ENCODE measurements around the gene DNAH7. TPM values are rescaled to one million over a fixed set of nuclear protein-coding genes. Genes with fewer than 3 reads are reported as not detected.
"Not testable (repeated sequence)": the region's sequence is repeated elsewhere in the genome, so short reads cannot be mapped to it uniquely, and the experiment has no call there.

Gene DNAH7
- total RNA-seq, 2 experiments from 2014 or later = not detected

- Mint-ChIP-seq H3K4me3 (no peak overlapping the region), H3K4me1 (peaks cover 14% of the 10 kb centered on the region), H3K27me3 (peaks cover 7% of the 10 kb centered on the region), H3K36me3 (ENCODE audit: low read depth) (peaks cover 13% of the 10 kb centered on the region), H3K9me3 (peaks cover 16% of the 10 kb centered on the region), H3K27ac (no peak overlapping the region)
- DNase-seq = no peak
- CTCF ChIA-PET = interaction anchor here (1.2 to 1.7 kb wide), 5 partner anchors 18 to 29 kb away, joined by 3 to 7 read pairs (median 3); partner anchors contain the start of gene DNAH7
- POLR2A ChIA-PET = no interaction called here
Observed at GRCh38 chr2:196096982-196097745, 28.5 kb upstream of the DNAH7 start.

GRCh38 chr2:196096264-196096663 is 27.6 kb upstream of the DNAH7 start:
- H3K4me3 Mint-ChIP-seq = no peak overlapping the region
- no peak overlapping the region for H3K27ac Mint-ChIP-seq
- peaks cover 9% of the 10 kb centered on the region for H3K4me1 Mint-ChIP-seq
- CTCF ChIA-PET = interaction anchor here (1.3 to 1.7 kb wide), 2 partner anchors 17 to 28 kb away, joined by 3 to 7 read pairs; partner anchors contain the start of gene DNAH7
- no peak for DNase-seq
- H3K27me3 Mint-ChIP-seq = peaks cover 7% of the 10 kb centered on the region
- POLR2A ChIA-PET = no interaction called here
- peaks cover 16% of the 10 kb centered on the region for H3K36me3 Mint-ChIP-seq (ENCODE audit: low read depth)
- H3K9me3 Mint-ChIP-seq = peaks cover 19% of the 10 kb centered on the region

DNA sequence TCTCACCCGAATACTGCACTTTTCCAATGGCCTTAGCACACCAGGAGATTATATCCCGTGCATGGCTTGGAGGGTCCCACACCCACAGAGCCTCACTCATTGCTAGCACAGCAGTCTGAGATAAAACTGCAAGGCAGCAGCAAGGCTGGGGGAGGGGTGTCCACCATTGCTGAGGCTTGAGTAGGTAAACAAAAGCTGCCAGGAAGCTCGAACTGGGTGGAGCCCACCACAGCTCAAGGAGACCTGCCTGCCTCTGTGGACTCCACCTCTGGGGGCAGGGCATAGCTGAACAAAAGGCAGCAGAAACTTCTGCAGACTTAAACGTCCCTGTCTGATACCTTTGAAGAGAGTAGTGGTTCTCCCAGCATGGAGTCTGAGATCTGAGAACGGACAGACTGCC is 20.8 kb upstream of the DNAH7 start:
- DNase-seq = peak; percentile 62
- H3K27ac Mint-ChIP-seq, POLR2A ChIA-PET, H3K27me3 Mint-ChIP-seq, H3K4me3 Mint-ChIP-seq: not testable (repeated sequence)
- Mint-ChIP-seq H3K9me3 (peaks cover 24% of the 10 kb centered on the region), H3K4me1 (peaks cover 20% of the 10 kb centered on the region), H3K36me3 (ENCODE audit: low read depth) (peaks cover 31% of the 10 kb centered on the region)
- CTCF ChIA-PET = interaction anchor here (1.3 to 1.6 kb wide), 2 partner anchors 23 to 43 kb away, joined by 3 read pairs; no protein-coding TSS in a partner anchor

DNA sequence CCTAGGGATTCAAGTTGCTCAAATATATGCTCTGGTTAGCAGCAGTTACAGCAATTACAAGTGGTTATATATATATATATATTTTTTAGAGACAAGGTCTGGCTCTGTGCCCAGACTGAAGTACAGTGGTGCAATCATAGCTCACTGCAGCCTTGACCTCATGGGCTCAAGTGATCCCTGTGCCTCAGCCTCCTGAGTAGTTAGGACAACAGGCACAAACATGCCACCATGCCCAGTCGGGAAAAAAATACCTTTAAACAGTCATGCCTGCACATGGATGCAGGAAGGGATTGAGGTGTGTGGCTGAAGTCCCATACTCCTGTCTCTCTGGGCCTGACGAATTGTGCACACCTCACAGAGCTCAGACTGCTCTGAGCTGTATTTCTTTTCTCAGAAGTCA is 19.6 kb upstream of the DNAH7 start:
- Mint-ChIP-seq H3K9me3 (peaks cover 25% of the 10 kb centered on the region), H3K27ac (no peak overlapping the region), H3K4me1 (peaks cover 20% of the 10 kb centered on the region), H3K27me3 (peaks cover under 1% of the 10 kb centered on the region), H3K4me3 (no peak overlapping the region), H3K36me3 (ENCODE audit: low read depth) (peaks cover 27% of the 10 kb centered on the region)
- POLR2A ChIA-PET = no interaction called here
- CTCF ChIA-PET = interaction anchor here (1.0 kb wide), 1 partner anchor 10 kb away, joined by 4 read pairs; no protein-coding TSS in a partner anchor
- DNase-seq = no peak

- H3K27me3 Mint-ChIP-seq = no peaks in the 10 kb centered on the region
- H3K27ac Mint-ChIP-seq = no peak overlapping the region
- peaks cover 35% of the 10 kb centered on the region for H3K9me3 Mint-ChIP-seq
- POLR2A ChIA-PET = interaction anchor here (1.3 to 1.7 kb wide), 2 partner anchors 18 to 52 kb away, joined by 4 read pairs; partner anchors contain the start of gene DNAH7
- peaks cover 22% of the 10 kb centered on the region for H3K4me1 Mint-ChIP-seq
- no peak overlapping the region for H3K4me3 Mint-ChIP-seq
- CTCF ChIA-PET = interaction anchor here (1.2 to 1.9 kb wide), 4 partner anchors 9 to 251 kb away, joined by 4 to 7 read pairs (median 6); partner anchors contain the start of gene DNAH7
- peaks cover 35% of the 10 kb centered on the region for H3K36me3 Mint-ChIP-seq (ENCODE audit: low read depth)
- no peak for DNase-seq
Observed at GRCh38 chr2:196086517-196087368, 18.1 kb upstream of the DNAH7 start.

- peaks cover 26% of the 10 kb centered on the region for H3K9me3 Mint-ChIP-seq
- H3K27ac Mint-ChIP-seq = no peak overlapping the region
- no peak for DNase-seq
- peaks cover 20% of the 10 kb centered on the region for H3K36me3 Mint-ChIP-seq (ENCODE audit: low read depth)
- ChIA-PET POLR2A (no interaction called here), CTCF (no interaction called here)
- no peaks in the 10 kb centered on the region for H3K27me3 Mint-ChIP-seq
- no peak overlapping the region for H3K4me3 Mint-ChIP-seq
- H3K4me1 Mint-ChIP-seq = peaks cover 17% of the 10 kb centered on the region
Observed at GRCh38 chr2:196083601-196084000, 15.0 kb upstream of the DNAH7 start.

DNA sequence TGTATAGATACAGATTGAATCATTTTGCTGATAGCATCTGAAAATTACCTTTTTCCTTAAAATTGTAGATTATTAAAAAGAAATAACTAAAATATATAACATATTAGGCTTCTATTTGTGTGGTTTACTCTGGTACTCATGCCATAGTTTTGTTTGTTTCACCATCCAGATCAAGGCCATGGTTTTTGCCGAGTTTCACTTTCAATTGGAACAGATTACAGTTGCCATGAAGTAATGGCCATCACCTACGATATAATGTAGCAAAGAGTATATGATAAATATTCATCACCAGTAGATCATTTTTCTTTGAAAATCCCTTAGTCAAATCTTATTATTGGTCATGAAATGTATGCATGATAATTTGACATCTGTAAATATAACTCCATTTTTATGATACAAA is 11.9 kb upstream of the DNAH7 start:
- Mint-ChIP-seq H3K27me3 (no peaks in the 10 kb centered on the region), H3K27ac (no peak overlapping the region), H3K4me3 (no peak overlapping the region), H3K36me3 (ENCODE audit: low read depth) (peaks cover 20% of the 10 kb centered on the region), H3K9me3 (peaks cover 26% of the 10 kb centered on the region), H3K4me1 (peaks cover 12% of the 10 kb centered on the region)
- ChIA-PET POLR2A (no interaction called here), CTCF (interaction anchor here (1.1 to 8.2 kb wide), 5 partner anchors 13 to 373 kb away, joined by 3 to 164 read pairs (median 58); partner anchors contain the start of gene DNAH7)
- DNase-seq = no peak

DNA sequence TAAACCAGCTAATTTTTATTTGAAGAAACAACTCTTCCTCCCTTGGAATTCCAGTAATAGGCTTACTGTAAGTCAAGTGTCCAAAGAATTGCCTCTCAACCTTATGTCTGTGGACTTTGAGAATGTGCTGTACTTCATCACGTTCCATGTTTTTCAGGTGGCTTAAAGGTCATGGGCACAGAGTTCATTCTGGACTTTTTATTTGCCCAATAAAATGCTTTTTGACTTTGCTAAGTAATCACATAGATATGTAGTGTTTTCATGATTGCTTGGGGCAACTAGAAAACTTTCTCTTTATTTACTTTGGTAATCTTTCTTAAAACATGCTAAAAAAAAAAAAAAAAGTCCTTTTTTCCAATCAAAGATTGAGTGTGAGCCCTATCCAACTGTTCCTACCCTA is 10.4 kb upstream of the DNAH7 start:
- H3K4me3 Mint-ChIP-seq = no peak overlapping the region
- peaks cover 12% of the 10 kb centered on the region for H3K4me1 Mint-ChIP-seq
- H3K27me3 Mint-ChIP-seq = no peaks in the 10 kb centered on the region
- no peak overlapping the region for H3K27ac Mint-ChIP-seq
- peaks cover 12% of the 10 kb centered on the region for H3K36me3 Mint-ChIP-seq (ENCODE audit: low read depth)
- ChIA-PET CTCF (interaction anchor here (0.6 to 8.2 kb wide), 29 partner anchors 9 to 667 kb away, joined by 3 to 164 read pairs (median 5); partner anchors contain the start of gene DNAH7), POLR2A (interaction anchor here (0.7 to 1.8 kb wide), 7 partner anchors 53 to 1272 kb away, joined by 3 to 4 read pairs (median 3); no protein-coding TSS in a partner anchor)
- no peak for DNase-seq
- H3K9me3 Mint-ChIP-seq = peaks cover 19% of the 10 kb centered on the region

DNA sequence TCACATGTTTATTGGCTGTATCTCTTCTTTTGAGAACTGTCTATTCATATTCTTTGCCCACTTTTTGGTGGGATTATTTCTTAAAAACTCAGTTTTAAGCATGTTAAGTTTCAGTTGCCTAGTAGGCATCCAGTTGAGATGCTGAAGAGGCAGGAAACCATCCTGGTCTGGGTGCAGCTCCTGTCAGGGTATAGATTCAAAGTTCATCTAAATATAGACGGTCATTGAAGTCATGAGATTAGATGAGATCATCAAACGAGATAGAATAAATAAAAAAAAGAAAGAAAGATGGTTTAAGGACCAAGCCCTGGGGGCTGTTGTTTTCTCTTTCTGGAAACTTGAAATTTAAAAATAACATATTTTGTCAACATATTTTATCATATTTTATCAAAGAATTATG is 9.2 kb upstream of the DNAH7 start:
- Mint-ChIP-seq H3K4me1 (peaks cover 12% of the 10 kb centered on the region), H3K9me3 (peaks cover 10% of the 10 kb centered on the region), H3K36me3 (ENCODE audit: low read depth) (peaks cover 9% of the 10 kb centered on the region), H3K27ac (no peak overlapping the region), H3K27me3 (no peaks in the 10 kb centered on the region), H3K4me3 (no peak overlapping the region)
- ChIA-PET CTCF (interaction anchor here (0.7 to 8.2 kb wide), 42 partner anchors 9 to 669 kb away, joined by 3 to 164 read pairs (median 4); partner anchors contain the start of gene DNAH7), POLR2A (interaction anchor here (0.7 to 2.0 kb wide), 4 partner anchors 80 to 259 kb away, joined by 3 to 7 read pairs (median 4); no protein-coding TSS in a partner anchor)
- no peak for DNase-seq

- Mint-ChIP-seq H3K4me3 (no peak overlapping the region), H3K4me1 (peaks cover 10% of the 10 kb centered on the region), H3K36me3 (ENCODE audit: low read depth) (peaks cover under 1% of the 10 kb centered on the region), H3K27me3 (no peaks in the 10 kb centered on the region), H3K27ac (no peak overlapping the region), H3K9me3 (peaks cover 1% of the 10 kb centered on the region)
- DNase-seq = no peak
- ChIA-PET CTCF (interaction anchor here (0.7 to 8.2 kb wide), 19 partner anchors 9 to 376 kb away, joined by 3 to 164 read pairs (median 4); partner anchors contain the start of gene DNAH7), POLR2A (interaction anchor here (0.6 to 2.0 kb wide), 7 partner anchors 8 to 1076 kb away, joined by 3 to 7 read pairs (median 5); partner anchors contain the start of gene DNAH7)
Observed at GRCh38 chr2:196076778-196077568, 8.3 kb upstream of the DNAH7 start.

DNA sequence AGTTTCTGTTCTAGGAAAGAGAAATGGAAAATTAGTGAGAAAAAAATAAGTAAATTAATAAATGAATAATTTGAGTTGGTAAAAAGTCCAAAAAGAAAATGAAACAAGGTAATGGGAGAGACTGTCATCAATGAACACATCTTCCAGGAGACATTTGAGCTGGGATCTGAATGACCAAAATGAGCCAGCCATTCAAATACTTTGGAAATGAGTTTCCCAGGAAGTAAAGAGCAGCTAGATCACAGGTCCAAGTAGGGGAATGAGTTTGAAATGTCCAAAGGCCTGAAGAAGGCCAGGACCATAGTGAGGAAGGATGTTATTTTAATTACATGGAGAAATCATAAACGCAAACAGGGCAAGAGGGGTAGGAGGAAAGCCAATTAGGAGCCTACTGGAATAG is 6.6 kb upstream of the DNAH7 start:
- Mint-ChIP-seq H3K27me3 (no peaks in the 10 kb centered on the region), H3K36me3 (ENCODE audit: low read depth) (no peaks in the 10 kb centered on the region), H3K4me3 (no peak overlapping the region), H3K27ac (no peak overlapping the region), H3K9me3 (no peaks in the 10 kb centered on the region), H3K4me1 (peaks cover 5% of the 10 kb centered on the region)
- ChIA-PET CTCF (interaction anchor here (0.7 to 8.2 kb wide), 3 partner anchors 8 to 262 kb away, joined by 4 to 164 read pairs (median 90); partner anchors contain the start of gene DNAH7), POLR2A (no interaction called here)
- DNase-seq = no peak

DNA sequence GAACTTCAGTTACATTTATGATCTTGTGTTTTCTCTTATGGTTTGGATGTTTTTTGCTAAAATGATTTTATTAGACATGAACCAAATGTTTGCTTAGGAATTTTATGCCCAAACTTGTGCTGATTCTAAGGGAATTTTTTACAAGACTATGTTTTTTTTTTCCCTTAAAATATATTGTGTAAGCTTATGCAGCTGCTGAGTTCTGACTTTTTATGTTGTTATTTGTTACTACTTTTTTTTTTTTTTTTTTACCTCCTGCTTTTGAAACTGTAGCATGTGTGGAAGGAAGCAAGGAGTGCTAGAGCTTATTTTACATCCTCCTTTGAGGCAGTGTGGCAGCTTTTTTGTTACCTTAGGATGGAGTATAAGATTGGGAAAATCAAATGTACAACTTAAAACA is 6.0 kb upstream of the DNAH7 start:
- Mint-ChIP-seq H3K9me3 (no peaks in the 10 kb centered on the region), H3K27me3 (no peaks in the 10 kb centered on the region), H3K4me1 (peaks cover 2% of the 10 kb centered on the region), H3K4me3 (no peak overlapping the region), H3K27ac (no peak overlapping the region), H3K36me3 (ENCODE audit: low read depth) (no peaks in the 10 kb centered on the region)
- no peak for DNase-seq
- POLR2A ChIA-PET = interaction anchor here (0.8 kb wide), 1 partner anchor 102 kb away, joined by 3 read pairs; no protein-coding TSS in a partner anchor
- CTCF ChIA-PET = interaction anchor here (0.7 to 8.2 kb wide), 3 partner anchors 7 to 263 kb away, joined by 3 to 164 read pairs (median 90); partner anchors contain the start of gene DNAH7

All from activated CD4-positive, alpha-beta memory T cell treated with anti-CD3 and anti-CD28 coated beads, Interleukin-2, amount 10 ng/mL, durations not matched to agents 7 days and 5 days (primary cell).